AG09309 (cell line): ENCODE measurements around the gene CTLA4.

Source experiments
- DNase-seq: peaks from one replicate; pipeline ENCODE4 v3.0.0-alpha.2; 2010; ENCODE audit warnings: low read depth
- H3K4me3 ChIP-seq: 2 replicates; pipeline ENCODE4 v1.5.1; 2011; ENCODE audit warnings: mild to moderate bottlenecking, low read depth, low read length, moderate library complexity; ENCODE audit not compliant: control insufficient read depth
- CTCF ChIP-seq: IDR thresholded peaks from 2 replicates; pipeline ENCODE4 v1.5.1; 2011; ENCODE audit warnings: mild to moderate bottlenecking, low read depth, low read length, inconsistent platforms; ENCODE audit not compliant: insufficient read depth, control insufficient read depth; ENCODE audit errors: missing control alignments

Gene CTLA4

DNA sequence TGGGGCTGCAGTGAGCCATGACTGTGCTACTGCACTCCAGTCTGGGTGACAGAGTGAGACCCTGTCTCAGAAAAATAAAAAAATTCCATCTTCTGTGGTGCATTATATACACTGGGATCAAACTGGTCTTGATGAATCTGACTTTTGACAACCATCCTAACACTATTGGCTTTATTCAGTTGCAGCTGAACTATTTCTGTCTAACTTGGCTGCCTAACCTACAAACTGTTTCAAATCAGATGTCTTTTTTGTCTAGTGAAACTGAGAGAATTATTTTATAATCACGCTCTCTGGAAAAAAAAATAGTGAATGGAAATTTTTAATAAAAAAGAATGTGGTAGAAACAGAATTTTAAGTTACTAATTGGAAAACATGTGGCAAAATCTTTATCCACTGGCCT lies 15.0 kb downstream of the CTLA4 start:
- H3K4me3 ChIP-seq, result no peak overlapping the region
- no peak for DNase-seq
- no peak for TF ChIP-seq CTCF

DNA sequence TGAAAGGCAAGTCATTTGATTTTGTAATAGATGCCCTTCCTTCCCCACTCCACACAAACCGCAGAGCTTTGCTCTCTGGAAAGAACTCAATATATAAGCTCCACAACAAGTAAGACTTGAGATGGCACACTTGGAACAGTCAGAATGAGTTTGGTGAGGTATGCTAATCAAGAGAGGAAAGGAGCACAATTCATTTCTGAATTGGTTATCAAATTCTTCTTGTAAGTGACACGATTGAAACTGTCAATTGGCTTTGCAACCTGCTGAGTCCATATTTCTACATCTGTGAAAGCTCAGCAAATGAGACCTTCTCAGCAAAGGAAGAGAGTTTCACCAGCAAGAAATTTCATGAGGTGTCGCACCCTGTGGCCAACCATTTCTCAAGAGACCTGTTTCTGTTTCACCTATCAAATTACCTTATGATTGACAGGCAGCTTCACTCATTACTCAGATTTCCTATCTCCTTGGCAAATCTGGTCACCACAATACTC lies 19.1 kb downstream of the CTLA4 start:
- no peak for DNase-seq
- TF ChIP-seq CTCF, result no peak
- no peak overlapping the region for H3K4me3 ChIP-seq

- TF ChIP-seq CTCF, result no peak
- no peak overlapping the region for H3K4me3 ChIP-seq
- DNase-seq, result no peak
Observed at GRCh38 chr2:203887677-203888076, 20.1 kb downstream of the CTLA4 start.

- no peak for DNase-seq
- TF ChIP-seq CTCF, result no peak
- no peak overlapping the region for H3K4me3 ChIP-seq
Observed at GRCh38 chr2:203889542-203889941, 22.0 kb downstream of the CTLA4 start.

GRCh38 chr2:203889944-203890343 lies 22.4 kb downstream of the CTLA4 start:
- H3K4me3 ChIP-seq, result no peak overlapping the region
- no peak for DNase-seq
- TF ChIP-seq CTCF, result no peak

DNA sequence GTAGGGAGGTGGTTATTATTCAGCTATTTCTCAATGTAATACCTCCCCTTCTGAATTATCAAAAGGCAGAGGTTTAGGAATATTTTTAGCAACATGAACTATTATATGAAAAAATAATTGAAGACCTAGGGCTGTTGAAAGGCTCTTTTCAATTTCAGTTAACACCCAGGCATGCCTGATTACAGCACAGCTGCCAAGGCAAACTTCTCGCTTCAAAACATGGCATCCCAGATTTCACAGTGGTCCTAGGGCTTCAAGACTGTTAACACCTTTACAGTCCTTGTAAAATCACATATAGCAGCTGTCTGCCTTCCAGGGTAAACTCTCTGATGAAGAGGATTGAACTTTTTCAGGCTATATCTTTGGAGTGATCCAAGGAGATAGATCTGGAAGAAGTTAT lies 23.2 kb downstream of the CTLA4 start:
- TF ChIP-seq CTCF, result no peak
- DNase-seq, result no peak
- H3K4me3 ChIP-seq, result no peak overlapping the region

- H3K4me3 ChIP-seq, result no peak overlapping the region
- DNase-seq, result no peak
- TF ChIP-seq CTCF, result no peak
Observed at GRCh38 chr2:203891474-203891873, 23.9 kb downstream of the CTLA4 start.
